Ishikawa (cell line): ENCODE results near the gene JOSD2.

Source experiments
- CEBPB ChIP-seq: IDR thresholded peaks from 2 replicates; pipeline ENCODE4 v1.6.1; 2012
- CREB1 ChIP-seq: IDR thresholded peaks from 2 replicates; pipeline ENCODE4 v1.6.1; 2012; ENCODE audit warnings: low read depth
- EGR1 ChIP-seq: IDR thresholded peaks from 2 replicates; pipeline ENCODE4 v1.6.1; 2012
- EP300 ChIP-seq: IDR thresholded peaks from 2 replicates; pipeline ENCODE4 v1.6.1; 2012; ENCODE audit warnings: borderline replicate concordance
- FOXM1 ChIP-seq: IDR thresholded peaks from 2 replicates; pipeline ENCODE4 v1.6.1; 2012; ENCODE audit warnings: low read depth, borderline replicate concordance
- MAX ChIP-seq: IDR thresholded peaks from 2 replicates; pipeline ENCODE4 v1.6.1; 2012
- NFIC ChIP-seq: IDR thresholded peaks from 2 replicates; pipeline ENCODE4 v1.6.1; 2012
- RAD21 ChIP-seq: IDR thresholded peaks from 2 replicates; pipeline ENCODE4 v1.6.1; 2012; ENCODE audit warnings: low read depth
- REST ChIP-seq: IDR thresholded peaks from 2 replicates; pipeline ENCODE4 v1.6.1; 2012; ENCODE audit warnings: low read depth, mild to moderate bottlenecking
- TAF1 ChIP-seq: IDR thresholded peaks from 2 replicates; pipeline ENCODE4 v1.6.1; 2012; ENCODE audit warnings: low read depth, mild to moderate bottlenecking
- TCF12 ChIP-seq: IDR thresholded peaks from 2 replicates; pipeline ENCODE4 v1.6.1; 2012; ENCODE audit warnings: low read depth
- TEAD4 ChIP-seq: IDR thresholded peaks from 2 replicates; pipeline ENCODE4 v1.6.1; 2012
- USF1 ChIP-seq: IDR thresholded peaks from 2 replicates; pipeline ENCODE4 v1.6.1; 2012
- YY1 ChIP-seq: IDR thresholded peaks from 2 replicates; pipeline ENCODE4 v1.6.1; 2012; ENCODE audit warnings: low read depth
- ZBTB7A ChIP-seq: IDR thresholded peaks from 2 replicates; pipeline ENCODE4 v1.6.1; 2012; ENCODE audit warnings: low read depth

The JOSD2 gene

GRCh38 chr19:50511069-50511822 lies at the start of gene JOSD2:
Gene JOSD2, minus strand, starts transcription at chr19:50511191. Its CDS starts 760 bp downstream, at chr19:50510431.
- TF ChIP-seq EGR1 (no peak), REST (no peak), TCF12 (peak; percentile 78), USF1 (peak; percentile 77), TEAD4 (peak; percentile 32; the same call in 1 of the 2 replicates), RAD21 (no peak), TAF1 (no peak), CREB1 (peak; percentile 99), MAX (peak; percentile 94), NFIC (0 out of 2 replicates have a peak, but pooled peaks have one; percentile 29), FOXM1 (no peak), YY1 (peak; percentile 54; the same call in 1 of the 2 replicates), EP300 (no peak), CEBPB (no peak), ZBTB7A (peak; percentile 82)

GRCh38 chr19:50559636-50560035 lies 48.6 kb upstream of the JOSD2 start:
- TF ChIP-seq EP300 (no peak), CEBPB (no peak), NFIC (no peak), TCF12 (no peak), RAD21 (no peak)

- TF ChIP-seq TEAD4 (no peak), FOXM1 (no peak), MAX (0 out of 2 replicates have a peak, but pooled peaks have one; percentile 27), USF1 (peak; percentile 52)
Observed at GRCh38 chr19:50558449-50558848, 47.5 kb upstream of the JOSD2 start.

GRCh38 chr19:50558039-50558438 lies 47.0 kb upstream of the JOSD2 start:
- TF ChIP-seq REST = no peak
- TF ChIP-seq USF1 = no peak
- TF ChIP-seq EGR1 = no peak
- no peak for TF ChIP-seq MAX
- no peak for TF ChIP-seq FOXM1
- no peak for TF ChIP-seq NFIC
- TF ChIP-seq RAD21 = no peak
- TF ChIP-seq EP300 = no peak
- TF ChIP-seq ZBTB7A = no peak
- TF ChIP-seq CREB1 = no peak
- no peak for TF ChIP-seq TAF1
- TF ChIP-seq YY1 = no peak
- TF ChIP-seq CEBPB = no peak
- TF ChIP-seq TCF12 = no peak
- no peak for TF ChIP-seq TEAD4

GRCh38 chr19:50557009-50557613 lies 46.1 kb upstream of the JOSD2 start:
- TF ChIP-seq FOXM1 (no peak), RAD21 (no peak), EP300 (no peak), YY1 (no peak), TCF12 (no peak), NFIC (no peak), MAX (no peak), ZBTB7A (no peak), CREB1 (no peak), TEAD4 (no peak), TAF1 (no peak), USF1 (no peak), REST (no peak)
